DMS153 (cell line): Measurements from ENCODE around the gene KLRC3.
"Not testable (repeated sequence)": the region's sequence is repeated elsewhere in the genome, so short reads cannot be mapped to it uniquely, and the experiment has no call there.

ENCODE experiments used
- DNase-seq: peaks from one replicate; lab custom pipeline; 2025; lab: John Stamatoyannopoulos, UW

KLRC3 gene

GRCh38 chr12:10400829-10401228, 19.6 kb downstream of the KLRC3 start:
- DNase-seq: no peak

GRCh38 chr12:10398168-10398567, 22.2 kb downstream of the KLRC3 start:
- no peak for DNase-seq

- no peak for DNase-seq
Observed at GRCh38 chr12:10397296-10397695, 23.1 kb downstream of the KLRC3 start.

GRCh38 chr12:10396176-10396575, 24.2 kb downstream of the KLRC3 start:
- DNase-seq: not testable (repeated sequence)

GRCh38 chr12:10395390-10395998, 24.9 kb downstream of the KLRC3 start:
- peak; percentile 91 for DNase-seq

- not testable (repeated sequence) for DNase-seq
Observed at GRCh38 chr12:10394531-10395152, 25.8 kb downstream of the KLRC3 start.

- peak; percentile 50 for DNase-seq
Observed at GRCh38 chr12:10393291-10393690, 27.1 kb downstream of the KLRC3 start.

GRCh38 chr12:10392394-10392930, 27.9 kb downstream of the KLRC3 start:
- peak; percentile 64 for DNase-seq

GRCh38 chr12:10390991-10391390, 29.4 kb downstream of the KLRC3 start:
- not testable (repeated sequence) for DNase-seq

- DNase-seq: no peak
Observed at GRCh38 chr12:10389904-10390303, 30.5 kb downstream of the KLRC3 start, which contains the start of gene KLRK1. KLRK1 (minus strand) TSS chr12:10390041; CDS start chr12:10388810, 1,231 bp downstream.

- DNase-seq: no peak
Observed at GRCh38 chr12:10388624-10389413, 31.6 kb downstream of the KLRC3 start.

GRCh38 chr12:10387498-10387897, 32.9 kb downstream of the KLRC3 start:
- not testable (repeated sequence) for DNase-seq

GRCh38 chr12:10386857-10387256, 33.5 kb downstream of the KLRC3 start:
- no peak for DNase-seq

GRCh38 chr12:10385166-10385613, 35.2 kb downstream of the KLRC3 start:
- no peak for DNase-seq

- DNase-seq: no peak
Observed at GRCh38 chr12:10384191-10384590, 36.2 kb downstream of the KLRC3 start.

GRCh38 chr12:10381928-10382628, 38.3 kb downstream of the KLRC3 start:
- no peak for DNase-seq

- DNase-seq: not testable (repeated sequence)
Observed at GRCh38 chr12:10378737-10379136, 41.7 kb downstream of the KLRC3 start.

GRCh38 chr12:10374624-10375018, 45.8 kb downstream of the KLRC3 start:
- no peak for DNase-seq

- DNase-seq: no peak
Observed at GRCh38 chr12:10372559-10372958, 47.8 kb downstream of the KLRC3 start.

GRCh38 chr12:10371893-10372535, 48.4 kb downstream of the KLRC3 start:
- not testable (repeated sequence) for DNase-seq
